Immature natural killer cell (primary cell): ENCODE data around the gene GSTT4. TPM values are rescaled to one million over a fixed set of nuclear protein-coding genes. Genes with fewer than 3 reads are reported as not detected.
A peak's percentile ranks its signal among the peaks of the same experiment; 100 is the strongest.
"Not testable (repeated sequence)": the region's sequence is repeated elsewhere in the genome, so short reads cannot be mapped to it uniquely, and the experiment has no call there.

Experiments
- DNase-seq, 3 donors: peaks; one replicate each; pipeline ENCODE4 v3.0.0; 2022; ENCODE audit warnings: mixed read lengths in 1 of 3
- H3K27ac Mint-ChIP-seq, 6 donors: one replicate each; pipeline ENCODE4 v1.8.0; 2020; ENCODE audit warnings: mixed read lengths in 6 of 6, mild to moderate bottlenecking in 5 of 6, inconsistent platforms in 4 of 6, moderate library complexity in 3 of 6
- H3K27me3 Mint-ChIP-seq, 3 donors: one replicate each; pipeline ENCODE4 v1.8.0; 2020 to 2021; ENCODE audit warnings: low read depth in 3 of 3, mild to moderate bottlenecking in 3 of 3, mixed read lengths in 3 of 3, moderate library complexity in 3 of 3, inconsistent platforms in 1 of 3
- H3K36me3 Mint-ChIP-seq, 3 donors: one replicate each; pipeline ENCODE4 v1.8.0; 2020; ENCODE audit warnings: mixed read lengths in 3 of 3, inconsistent platforms in 2 of 3, mild to moderate bottlenecking in 2 of 3
- H3K4me1 Mint-ChIP-seq, 2 donors: one replicate each; pipeline ENCODE4 v1.8.0; 2020; ENCODE audit warnings: inconsistent platforms in 2 of 2, mild to moderate bottlenecking in 2 of 2, mixed read lengths in 2 of 2, moderate library complexity in 1 of 2
- H3K4me3 Mint-ChIP-seq, 5 donors: one replicate each; pipeline ENCODE4 v1.8.0; 2020; ENCODE audit warnings: mild to moderate bottlenecking in 5 of 5, mixed read lengths in 5 of 5, inconsistent platforms in 3 of 5, moderate library complexity in 3 of 5
- H3K9me3 Mint-ChIP-seq, 6 donors: one replicate each; pipeline ENCODE4 v1.8.0; 2020; ENCODE audit warnings: mild to moderate bottlenecking in 6 of 6, mixed read lengths in 6 of 6, inconsistent platforms in 4 of 6, moderate library complexity in 3 of 6
- polyA plus RNA-seq, 3 donors: library from polyadenylated mRNA; unstranded; fragments of 300-500 nt; fragmentation: Illumina TruSeq; gene quantifications; one replicate each; pipeline ENCODE4 v1.2.3, GENCODE V29; 2021

The GSTT4 gene
- polyA plus RNA-seq, 3 donors from 2014 or later: not detected

DNA sequence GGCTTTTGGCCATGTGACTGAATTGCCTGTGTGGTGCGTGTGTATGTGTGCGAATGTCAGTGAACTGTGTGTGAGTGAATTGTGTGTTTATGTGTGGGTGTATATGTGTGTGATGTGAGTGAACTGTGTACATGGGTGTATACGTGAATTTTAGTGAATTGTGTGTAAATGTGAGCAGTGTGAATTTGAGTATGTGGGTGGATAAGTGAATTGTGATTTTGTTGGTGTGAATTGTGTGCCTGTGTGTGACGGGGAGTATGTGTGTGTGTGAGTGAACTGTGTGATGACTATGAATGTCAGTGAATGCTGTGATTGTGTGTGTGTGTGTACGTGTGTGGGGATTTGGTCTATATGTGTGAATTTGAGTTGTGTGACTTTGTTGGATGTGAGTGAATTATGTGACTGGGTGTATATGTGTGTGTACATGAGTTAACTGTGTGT, 35.0 kb downstream of the GSTT4 start:
- H3K4me1 Mint-ChIP-seq: peaks cover 20 to 24% of the 10 kb centered on the region in 2 donors
- H3K27me3 Mint-ChIP-seq: no peaks in the 10 kb centered on the region
- H3K27ac Mint-ChIP-seq: peak overlapping the region in 2 of 6 donors; percentile 14 to 35
- no peaks in the 10 kb centered on the region for H3K9me3 Mint-ChIP-seq
- H3K4me3 Mint-ChIP-seq: peak overlapping the region in 2 of 5 donors; percentile 1
- peaks cover 0 to 16% (median 6%) of the 10 kb centered on the region in 3 donors for H3K36me3 Mint-ChIP-seq
- DNase-seq: no peak

- peaks cover 0 to 16% (median 6%) of the 10 kb centered on the region in 3 donors for H3K36me3 Mint-ChIP-seq
- peak overlapping the region in 1 of 6 donors; percentile 48 for H3K27ac Mint-ChIP-seq
- no peaks in the 10 kb centered on the region for H3K27me3 Mint-ChIP-seq
- no peaks in the 10 kb centered on the region for H3K9me3 Mint-ChIP-seq
- peak overlapping the region in 3 of 5 donors; percentile 22 to 44 (median 43) for H3K4me3 Mint-ChIP-seq
- H3K4me1 Mint-ChIP-seq: peaks cover 20 to 24% of the 10 kb centered on the region in 2 donors
- DNase-seq: no peak
These were observed 36.2 kb downstream of the GSTT4 start for GRCh38 chr22:23969071-23969470.

DNA sequence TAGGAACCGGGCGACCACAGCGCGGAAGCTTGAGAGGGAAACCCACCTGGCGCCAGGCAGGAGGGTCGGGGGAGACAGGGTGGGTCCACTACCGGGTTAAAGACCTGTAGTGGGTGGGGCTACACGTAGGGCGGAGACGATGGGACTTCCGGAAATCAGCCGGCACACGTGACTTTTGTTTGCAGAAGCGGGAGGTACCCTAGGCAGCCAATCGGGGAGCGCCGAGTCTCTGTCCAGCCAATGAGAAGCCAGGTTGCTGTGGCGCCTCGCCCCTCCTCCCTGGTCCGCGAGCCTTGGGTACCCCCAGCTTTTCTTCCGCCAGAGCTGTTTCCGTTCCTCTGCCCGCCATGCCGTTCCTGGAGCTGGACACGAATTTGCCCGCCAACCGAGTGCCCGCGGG, 38.7 kb downstream of the GSTT4 start, which contains the start of gene DDTL:
Gene DDTL (plus strand): TSS at position 321 of the 400 bp plus-strand sequence. CDS start 27 bp downstream, at position 348.
- not testable (repeated sequence) for H3K4me3 Mint-ChIP-seq, H3K27me3 Mint-ChIP-seq, H3K27ac Mint-ChIP-seq, DNase-seq, H3K9me3 Mint-ChIP-seq
- H3K4me1 Mint-ChIP-seq: peaks cover 16 to 24% of the 10 kb centered on the region in 2 donors
- H3K36me3 Mint-ChIP-seq: peaks cover 0 to 11% (median 6%) of the 10 kb centered on the region in 3 donors

DNA sequence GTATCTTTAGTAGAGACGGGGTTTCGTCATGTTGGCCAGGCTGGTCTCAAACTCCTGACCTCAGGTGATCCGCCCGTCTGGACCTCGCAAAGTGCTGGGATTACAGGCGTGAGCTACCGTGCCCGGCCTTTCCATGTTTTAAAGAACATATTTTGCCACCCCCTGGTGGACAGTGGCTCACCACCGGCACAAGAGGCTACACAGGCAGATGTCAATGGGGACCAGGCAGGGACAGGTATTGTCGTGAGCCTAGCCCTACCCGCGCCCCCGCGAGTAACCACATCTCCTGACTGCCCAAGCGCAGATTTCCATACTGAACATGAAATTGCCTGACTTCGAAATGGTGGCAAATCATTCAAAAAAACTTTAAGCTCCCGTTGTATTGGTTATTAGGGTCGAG, 39.2 kb downstream of the GSTT4 start:
- not testable (repeated sequence) for H3K36me3 Mint-ChIP-seq, DNase-seq, H3K4me3 Mint-ChIP-seq, H3K9me3 Mint-ChIP-seq, H3K27ac Mint-ChIP-seq, H3K27me3 Mint-ChIP-seq
- H3K4me1 Mint-ChIP-seq: peaks cover 16 to 19% of the 10 kb centered on the region in 2 donors

DNA sequence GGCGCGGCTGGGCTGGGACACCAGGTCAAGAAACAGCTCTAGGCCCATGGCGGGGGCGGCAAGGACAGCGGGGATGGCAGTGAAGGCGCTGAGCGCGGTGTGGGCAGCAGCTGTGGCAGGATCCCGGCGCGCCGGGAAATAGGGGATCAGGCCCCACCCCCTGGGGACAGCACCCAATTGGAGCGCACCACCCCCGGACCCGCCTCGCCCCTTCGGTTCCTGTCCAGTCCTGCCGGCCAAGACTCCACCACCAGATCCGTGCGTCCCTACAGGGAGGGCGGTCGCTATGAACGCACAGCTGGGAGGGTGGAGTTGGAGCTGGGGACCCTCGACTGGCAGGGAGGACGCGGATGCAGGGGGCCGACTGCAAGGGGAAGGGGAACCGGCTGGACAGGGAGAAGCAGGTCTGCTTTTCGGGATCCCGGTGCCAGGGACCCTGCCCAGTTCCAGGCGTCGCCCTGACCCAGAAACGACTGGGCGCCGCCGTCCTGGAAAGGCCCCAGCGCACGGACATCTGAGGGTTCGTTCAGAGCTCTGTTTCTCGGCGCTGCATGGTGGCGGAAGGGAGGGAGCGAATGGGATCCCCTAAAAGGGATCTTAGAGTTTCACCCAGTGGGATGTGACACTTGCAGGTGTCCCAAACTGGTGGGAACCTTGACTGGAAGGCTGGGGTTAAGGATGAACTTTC, 44.0 kb downstream of the GSTT4 start, which contains the start of gene GSTT2B:
Gene GSTT2B (minus strand): TSS at position 112 of the 688 bp plus-strand sequence. CDS start 64 bp downstream, at position 48.
- H3K4me1 Mint-ChIP-seq, H3K36me3 Mint-ChIP-seq, H3K4me3 Mint-ChIP-seq, H3K27me3 Mint-ChIP-seq, DNase-seq, H3K9me3 Mint-ChIP-seq, H3K27ac Mint-ChIP-seq: not testable (repeated sequence)

- H3K4me3 Mint-ChIP-seq, H3K27me3 Mint-ChIP-seq, H3K9me3 Mint-ChIP-seq, H3K36me3 Mint-ChIP-seq, H3K4me1 Mint-ChIP-seq: not testable (repeated sequence)
- peak; percentile 63 to 73 (median 70) for DNase-seq
- peak overlapping the region in 1 of 6 donors; percentile 70 for H3K27ac Mint-ChIP-seq
These were observed 48.9 kb downstream of the GSTT4 start for GRCh38 chr22:23956301-23956900.

GRCh38 chr22:23955886-23956285, 49.4 kb downstream of the GSTT4 start:
- not testable (repeated sequence) for H3K36me3 Mint-ChIP-seq, H3K9me3 Mint-ChIP-seq, H3K27me3 Mint-ChIP-seq, H3K4me1 Mint-ChIP-seq, H3K27ac Mint-ChIP-seq, DNase-seq, H3K4me3 Mint-ChIP-seq

- H3K27ac Mint-ChIP-seq, H3K4me3 Mint-ChIP-seq, DNase-seq, H3K9me3 Mint-ChIP-seq, H3K4me1 Mint-ChIP-seq, H3K36me3 Mint-ChIP-seq, H3K27me3 Mint-ChIP-seq: not testable (repeated sequence)
These were observed 50.3 kb downstream of the GSTT4 start for GRCh38 chr22:23954991-23955305.

DNA sequence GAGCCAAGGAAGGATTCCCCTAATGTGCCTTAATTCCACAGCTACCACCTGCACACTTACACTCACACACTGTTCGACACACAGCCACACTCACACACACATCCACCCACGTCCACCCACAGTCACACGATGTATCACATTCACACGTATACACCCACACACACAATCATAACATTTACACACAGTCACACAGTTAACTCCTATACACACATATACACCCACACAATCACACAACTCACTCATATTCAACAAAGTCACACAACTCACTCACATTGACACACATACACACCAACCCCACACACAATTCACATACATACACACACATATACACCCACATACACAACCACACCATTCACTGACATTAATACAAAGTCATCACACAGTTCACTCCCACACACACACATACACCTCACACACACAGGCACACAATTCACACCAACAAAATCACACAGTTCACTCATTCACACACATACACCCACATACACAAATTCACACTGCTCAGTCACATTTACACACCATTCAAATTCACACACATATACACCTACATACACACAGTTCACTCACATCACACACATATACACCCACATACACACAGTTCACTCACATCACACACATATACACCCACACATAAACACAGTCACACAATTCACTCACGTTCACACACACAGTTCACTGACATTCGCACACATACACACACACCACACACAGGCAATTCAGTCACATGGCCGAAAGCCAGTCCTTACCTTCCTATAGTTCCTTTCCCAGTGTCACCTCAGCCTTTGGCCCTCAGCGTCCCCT, 50.9 kb downstream of the GSTT4 start:
- not testable (repeated sequence) for DNase-seq, H3K4me1 Mint-ChIP-seq, H3K36me3 Mint-ChIP-seq, H3K4me3 Mint-ChIP-seq, H3K27me3 Mint-ChIP-seq, H3K9me3 Mint-ChIP-seq
- H3K27ac Mint-ChIP-seq: peak overlapping the region in 1 of 6 donors; percentile 17

GRCh38 chr22:23953485-23953884, 51.8 kb downstream of the GSTT4 start:
- not testable (repeated sequence) for H3K4me3 Mint-ChIP-seq, DNase-seq, H3K36me3 Mint-ChIP-seq, H3K4me1 Mint-ChIP-seq, H3K9me3 Mint-ChIP-seq, H3K27me3 Mint-ChIP-seq
- peak overlapping the region in 1 of 6 donors; percentile 3 for H3K27ac Mint-ChIP-seq

DNA sequence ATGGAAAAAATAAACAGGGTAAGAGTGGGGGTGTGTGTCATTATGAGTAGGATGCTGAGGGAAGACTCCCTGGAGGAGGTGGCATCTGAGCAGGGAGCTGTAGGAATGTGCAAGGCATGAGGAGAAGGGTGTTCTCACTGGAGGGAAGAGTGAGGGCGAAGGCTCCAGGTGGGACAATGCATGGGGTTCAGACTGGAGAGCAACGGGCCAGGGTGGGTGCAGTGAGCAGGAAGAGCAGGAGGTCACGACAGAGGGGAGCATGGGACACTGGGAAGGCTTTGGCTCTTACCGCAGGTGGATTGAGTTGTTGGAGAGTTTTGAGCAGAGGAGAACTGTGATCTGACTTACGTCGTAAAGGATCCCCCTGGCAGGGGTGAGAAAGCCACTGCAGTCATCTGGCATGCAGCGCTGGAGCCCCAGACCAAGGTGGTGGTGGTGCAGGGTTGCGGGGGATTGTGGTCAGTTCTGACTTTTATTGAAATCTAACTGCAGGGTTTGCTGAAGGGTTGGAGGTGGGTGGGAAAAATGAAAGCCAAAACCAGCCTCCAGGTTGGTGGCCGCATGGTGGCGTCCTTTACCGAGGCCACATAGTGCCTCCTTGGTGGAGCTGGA, 52.4 kb downstream of the GSTT4 start:
- not testable (repeated sequence) for H3K4me1 Mint-ChIP-seq, H3K36me3 Mint-ChIP-seq, H3K27ac Mint-ChIP-seq, H3K9me3 Mint-ChIP-seq, H3K4me3 Mint-ChIP-seq, H3K27me3 Mint-ChIP-seq
- peak in 1 of 3 donors; percentile 22 for DNase-seq

DNA sequence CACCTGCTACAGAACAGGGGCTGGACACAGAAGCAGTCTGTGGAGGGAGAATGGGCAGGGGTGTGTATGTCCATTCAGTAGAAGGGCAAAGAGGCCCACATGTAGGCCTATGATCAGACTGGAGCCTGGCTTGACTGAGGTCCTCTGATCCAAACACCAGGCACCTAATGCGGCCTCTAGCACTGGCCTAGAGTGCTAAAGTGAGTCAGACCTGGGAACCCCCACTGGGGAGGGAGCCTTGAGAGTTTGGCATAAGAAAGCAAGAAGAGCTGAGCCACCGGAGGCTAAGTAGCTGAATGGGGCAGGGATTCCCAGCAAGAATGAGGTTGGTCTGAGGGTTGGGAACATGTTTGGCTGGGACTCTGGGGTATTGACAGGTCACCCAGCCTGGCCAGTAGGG, 53.9 kb downstream of the GSTT4 start:
- not testable (repeated sequence) for H3K27ac Mint-ChIP-seq, H3K4me3 Mint-ChIP-seq, DNase-seq

DNA sequence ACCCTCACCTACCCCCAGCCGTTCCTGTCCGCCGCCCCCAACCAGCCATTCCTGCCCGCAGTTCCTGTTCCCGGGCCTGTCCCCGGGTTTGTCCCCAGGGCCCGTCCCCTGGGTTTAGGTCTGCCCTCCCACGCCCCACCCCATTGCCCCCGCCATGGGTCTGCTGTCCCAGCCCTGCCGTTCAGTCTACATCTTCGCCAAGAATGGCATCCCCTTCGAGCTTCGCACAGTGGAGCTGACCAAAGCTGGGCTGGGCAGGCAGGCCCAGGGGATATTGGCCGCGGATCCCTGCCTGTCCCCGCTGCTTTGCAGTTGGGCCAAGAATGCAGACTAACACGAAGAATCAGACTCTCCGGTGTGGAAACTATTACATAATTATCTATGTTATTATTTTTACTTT, 55.5 kb downstream of the GSTT4 start:
- H3K4me3 Mint-ChIP-seq, H3K36me3 Mint-ChIP-seq, H3K4me1 Mint-ChIP-seq, H3K27me3 Mint-ChIP-seq, DNase-seq, H3K9me3 Mint-ChIP-seq, H3K27ac Mint-ChIP-seq: not testable (repeated sequence)

More for the DNA sequence above, 53.9 kb downstream of the GSTT4 start:
- H3K4me1 Mint-ChIP-seq, H3K36me3 Mint-ChIP-seq, H3K27me3 Mint-ChIP-seq, H3K9me3 Mint-ChIP-seq: not testable (repeated sequence)
